GM21825 (cell line): ENCODE results near the gene SYTL5.
"Not testable (repeated sequence)": the region's sequence is repeated elsewhere in the genome, so short reads cannot be mapped to it uniquely, and the experiment has no call there.

ENCODE experiments used
- ATAC-seq: cut with Tn5 transposase; IDR thresholded peaks from one replicate; pipeline ENCODE4 v1.9.1; 2021; ENCODE audit warnings: mild to moderate bottlenecking, moderate library complexity; ENCODE audit not compliant: unreplicated experiment

Gene SYTL5

DNA sequence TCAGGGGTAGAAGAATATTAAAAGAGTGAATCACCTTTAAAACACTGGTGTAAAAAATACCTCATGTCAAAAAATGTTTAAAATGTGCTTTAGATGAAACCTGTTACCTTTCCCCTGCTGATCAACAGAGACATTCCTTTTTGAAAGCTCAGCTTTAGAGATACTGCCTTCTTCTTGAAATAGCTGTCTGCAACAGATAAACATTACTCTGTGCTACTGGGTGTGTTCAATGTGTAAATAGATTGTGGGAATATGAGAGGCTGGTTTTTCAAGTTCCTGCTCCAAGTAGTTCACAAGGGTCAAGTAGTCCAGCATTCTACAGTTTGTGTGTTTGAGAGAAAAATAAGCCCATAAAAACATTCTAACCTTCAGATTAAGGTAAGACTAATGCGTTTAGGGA is at the start of gene SYTL5:
Gene SYTL5 (plus strand): TSS at position 263 of the 400 bp plus-strand sequence. CDS start 27,337 bp downstream, outside the sequence.
- ATAC-seq, result no peak

GRCh38 chrX:37958525-37959211 is 47.7 kb upstream of the SYTL5 start:
- no peak for ATAC-seq

DNA sequence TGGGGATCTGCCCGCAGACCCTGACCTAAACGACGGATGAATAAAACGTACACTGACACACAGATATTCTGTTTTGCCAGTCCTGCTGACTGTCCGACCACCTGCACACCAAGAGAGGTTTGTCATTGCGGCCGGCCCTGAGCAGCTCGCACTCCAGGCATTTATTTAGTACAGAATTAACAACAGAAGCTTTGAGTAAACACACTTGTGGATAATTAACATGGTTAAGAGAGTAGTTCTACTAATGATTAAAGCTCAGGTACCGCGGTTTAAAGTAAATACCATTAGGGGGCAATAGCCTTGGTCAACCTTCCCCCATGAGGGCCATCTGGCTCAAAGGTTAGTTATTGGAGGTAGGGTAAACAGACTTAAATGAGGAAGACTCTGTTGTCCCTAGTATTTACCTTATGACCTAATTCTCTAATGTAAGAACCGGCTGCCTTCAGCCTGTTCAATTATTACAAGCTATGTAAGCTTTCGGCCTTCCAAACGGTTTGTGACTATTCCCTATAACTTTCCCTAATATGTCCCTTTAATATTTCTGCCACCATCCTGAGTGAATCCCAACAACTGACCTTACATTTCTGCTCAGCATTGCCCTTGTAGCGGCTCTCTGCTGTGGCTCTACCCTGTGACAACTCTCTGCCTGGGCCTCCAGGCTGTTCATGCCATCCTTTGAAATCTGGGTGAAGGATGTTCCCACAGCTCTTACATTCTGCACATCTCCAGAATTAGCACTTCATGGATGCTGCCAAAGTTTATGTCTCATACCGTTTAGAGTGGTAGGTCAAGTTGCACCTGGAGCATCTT is 46.9 kb upstream of the SYTL5 start:
- no peak for ATAC-seq

GRCh38 chrX:37961118-37961517 is 45.2 kb upstream of the SYTL5 start:
- no peak for ATAC-seq

- no peak for ATAC-seq
Measured at GRCh38 chrX:37967714-37968113, 38.6 kb upstream of the SYTL5 start.

DNA sequence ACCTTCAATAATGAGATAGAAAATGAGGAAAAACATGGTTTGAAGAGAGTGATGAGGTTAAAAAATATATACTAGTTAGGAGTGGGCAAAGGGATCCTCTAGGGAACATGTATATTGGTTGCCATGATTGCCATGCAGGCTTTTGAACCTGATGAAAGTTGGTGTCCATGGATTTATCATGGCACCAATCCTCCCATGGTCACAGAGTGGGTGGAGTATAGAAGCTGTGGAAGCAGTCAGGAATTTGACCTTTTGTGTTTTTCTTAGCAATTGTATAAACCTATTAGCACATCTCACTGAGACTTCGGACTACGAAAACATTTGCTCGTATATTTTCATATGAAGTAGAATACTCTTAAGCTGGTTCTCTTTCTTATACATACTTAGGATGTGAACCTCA is 30.9 kb upstream of the SYTL5 start:
- ATAC-seq, result no peak

- no peak for ATAC-seq
Measured at GRCh38 chrX:37976153-37976552, 30.2 kb upstream of the SYTL5 start.

- ATAC-seq, result no peak
Measured at GRCh38 chrX:37984880-37985279, 21.5 kb upstream of the SYTL5 start.

DNA sequence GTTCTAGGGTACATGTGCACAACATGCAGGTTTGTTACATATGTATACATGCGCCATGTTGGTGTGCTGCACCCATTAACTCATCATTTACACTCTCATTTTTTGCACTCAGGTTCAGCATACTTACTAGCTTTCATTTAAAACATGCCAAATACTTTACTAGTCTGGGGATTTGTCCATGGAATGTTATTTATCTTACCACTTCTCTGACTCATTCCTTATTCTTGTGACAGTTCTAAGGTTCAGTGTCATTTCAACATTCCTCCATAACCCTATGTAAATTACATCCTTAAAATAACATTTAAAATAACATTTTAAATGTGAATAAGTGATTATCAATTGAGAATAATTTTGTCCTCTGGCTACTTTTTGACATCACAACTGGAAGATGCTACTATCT is 19.5 kb upstream of the SYTL5 start:
- no peak for ATAC-seq

DNA sequence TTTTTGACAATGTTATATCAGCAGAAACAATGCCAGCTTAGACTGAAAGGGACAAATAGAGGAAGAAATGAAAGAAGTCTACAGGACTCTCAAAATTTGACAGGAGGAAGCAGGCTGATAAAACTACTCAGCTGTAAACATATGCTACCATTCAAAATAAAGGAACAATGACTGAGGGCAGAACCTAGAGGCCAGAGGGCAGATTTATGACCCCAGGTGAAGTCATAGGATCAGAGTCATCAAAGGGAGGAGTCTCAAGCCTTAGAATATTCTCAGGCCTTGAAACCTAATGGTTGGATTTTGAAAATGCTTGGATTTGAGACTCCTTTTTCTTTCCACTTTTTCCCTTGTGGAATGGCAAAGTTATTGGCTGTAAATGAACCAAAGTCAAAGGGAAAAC is 17.0 kb upstream of the SYTL5 start:
- ATAC-seq, result no peak

- ATAC-seq, result not testable (repeated sequence)
Measured at GRCh38 chrX:37991303-37991702, 15.1 kb upstream of the SYTL5 start.

GRCh38 chrX:37993176-37993575 is 13.2 kb upstream of the SYTL5 start:
- ATAC-seq, result no peak

- no peak for ATAC-seq
Measured at GRCh38 chrX:37993837-37994619, 12.3 kb upstream of the SYTL5 start.

- no peak for ATAC-seq
Measured at GRCh38 chrX:37995428-37995827, 10.9 kb upstream of the SYTL5 start.

GRCh38 chrX:37997096-37997495 is 9.3 kb upstream of the SYTL5 start:
- ATAC-seq, result no peak

GRCh38 chrX:37998586-37999262 is 7.6 kb upstream of the SYTL5 start:
- ATAC-seq, result no peak

DNA sequence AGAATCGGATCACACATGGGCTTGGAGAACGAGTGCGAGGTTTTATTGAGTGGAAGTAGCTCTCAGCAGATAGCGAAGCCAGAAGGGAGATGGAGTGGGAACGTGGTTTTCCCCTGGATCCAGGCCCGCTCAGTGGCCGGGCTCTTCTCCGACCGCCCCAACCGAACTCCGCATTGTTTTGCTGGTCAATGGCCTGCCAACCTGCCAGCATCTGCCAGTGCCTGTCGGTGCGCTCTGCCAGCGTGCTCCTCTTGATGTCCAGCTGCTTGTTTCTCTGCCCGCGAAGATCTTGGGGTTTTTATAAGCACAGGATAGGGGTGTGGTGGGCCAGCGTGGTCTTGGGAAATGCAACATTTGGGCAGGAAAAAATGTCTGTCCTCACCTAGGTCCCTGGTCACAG is 5.6 kb upstream of the SYTL5 start:
- no peak for ATAC-seq

DNA sequence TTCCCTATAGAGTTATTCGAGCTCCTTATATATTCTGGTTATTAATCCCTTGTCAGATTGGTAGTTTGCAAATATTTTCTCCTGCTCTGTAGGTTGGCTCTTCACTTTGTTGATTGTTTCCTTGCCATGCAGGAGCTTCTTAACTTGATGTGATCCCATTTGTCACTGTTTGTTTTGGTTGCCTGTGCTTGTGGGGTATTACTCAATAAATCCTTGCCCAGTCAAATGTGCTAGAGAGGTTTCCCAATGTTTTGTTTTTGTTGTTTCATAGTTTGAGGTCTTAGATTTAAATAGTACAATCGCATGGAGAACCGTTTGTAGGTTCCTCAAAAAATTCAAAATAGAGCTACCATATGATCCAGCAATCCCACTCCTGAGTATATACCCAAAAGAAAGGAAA is 2.3 kb upstream of the SYTL5 start:
- ATAC-seq, result no peak

- ATAC-seq, result no peak
Measured at GRCh38 chrX:38006778-38007177, 425 bp downstream of the SYTL5 start.

- no peak for ATAC-seq
Measured at GRCh38 chrX:38008658-38009057, 2.3 kb downstream of the SYTL5 start.

GRCh38 chrX:38009641-38010040 is 3.3 kb downstream of the SYTL5 start:
- no peak for ATAC-seq
